ENCODE results near the gene GSPT1. TPM values are rescaled to one million over a fixed set of nuclear protein-coding genes. Genes with fewer than 3 reads are reported as not detected.

The GSPT1 gene
- total RNA-seq, 5 donors from 2014 or later (not counting 1 experiment from before 2014, with no cell fraction given), result 84.2 to 166 (median 92.5) TPM

GRCh38 chr16:11915114-11915643, 577 bp downstream of the GSPT1 start:
- under 1% methylated on average over 79 of the region's 79 CpGs for WGBS (ENCODE audit: insufficient coverage)
- Mint-ChIP-seq H3K36me3 (no peaks in the 10 kb centered on the region), H3K27ac (no peak overlapping the region), H3K27me3 (no peaks in the 10 kb centered on the region), H3K9me3 (no peaks in the 10 kb centered on the region), H3K4me1 (peaks cover 32 to 43% (median 40%) of the 10 kb centered on the region in 3 donors), H3K4me3 (peak overlapping the region; percentile 89 to 93 (median 90))
- no peaks in the 10 kb centered on the region for H3K9me3 ChIP-seq
- H3K4me3 ChIP-seq (ENCODE audit: control insufficient read depth in 1 of 2, extremely low read depth in 1 of 2, low read length in 1 of 2), result peak overlapping the region; percentile 85 to 88
- ChIA-PET POLR2A (interaction anchor here (0.6 to 1.6 kb wide), 5 partner anchors 8 to 659 kb away, joined by 3 to 6 read pairs (median 4); partner anchors contain the start of gene ZC3H7A (in 1 of the 2)), CTCF (interaction anchor here in 1 of 2 donors (0.9 to 1.5 kb wide), 3 partner anchors 21 to 659 kb away, joined by 3 to 4 read pairs (median 3); partner anchors contain the start of gene SOCS1)
- no peaks in the 10 kb centered on the region for H3K27me3 ChIP-seq (replicated peaks in 1 of 2; ENCODE audit: control insufficient read depth in 2 of 2, extremely low read depth in 1 of 2, insufficient read depth in 2 of 2, low read length in 1 of 2)
- peak in 3 of 4 experiments; percentile 1 to 14 (median 8) for ATAC-seq (replicated peaks in 1 of 4)
- H3K36me3 ChIP-seq (ENCODE audit: control insufficient read depth in 2 of 2, extremely low read depth in 1 of 2, insufficient read depth in 1 of 2, low read length in 1 of 2), result peaks cover 0 to under 1% of the 10 kb centered on the region in 2 donors
- peak in 8 of 35 experiments; percentile 7 to 42 (median 16) for DNase-seq
- peak overlapping the region; percentile 63 for H3K27ac ChIP-seq (ENCODE audit: low read length)
- H3K4me1 ChIP-seq (ENCODE audit: control insufficient read depth in 1 of 2, extremely low read depth in 1 of 2, insufficient read depth in 2 of 2, low read length in 2 of 2), result peaks cover 26 to 28% of the 10 kb centered on the region in 2 experiments

- WGBS (ENCODE audit: insufficient coverage), result 0% methylated on average over 20 of the region's 30 CpGs
- Mint-ChIP-seq H3K4me3 (peak overlapping the region; percentile 81 to 93 (median 86)), H3K36me3 (no peaks in the 10 kb centered on the region), H3K4me1 (peaks cover 39 to 50% (median 47%) of the 10 kb centered on the region in 3 donors), H3K27me3 (no peaks in the 10 kb centered on the region), H3K9me3 (no peaks in the 10 kb centered on the region), H3K27ac (peak overlapping the region; percentile 85 to 91)
- Histone ChIP-seq H3K9me3 (no peaks in the 10 kb centered on the region), H3K36me3 (ENCODE audit: control insufficient read depth in 2 of 2, extremely low read depth in 1 of 2, insufficient read depth in 1 of 2, low read length in 1 of 2) (peaks cover 0 to 3% of the 10 kb centered on the region in 2 donors), H3K4me1 (ENCODE audit: control insufficient read depth in 1 of 2, extremely low read depth in 1 of 2, insufficient read depth in 2 of 2, low read length in 2 of 2) (peaks cover 26 to 32% of the 10 kb centered on the region in 2 experiments), H3K27me3 (replicated peaks in 1 of 2; ENCODE audit: control insufficient read depth in 2 of 2, extremely low read depth in 1 of 2, insufficient read depth in 2 of 2, low read length in 1 of 2) (no peaks in the 10 kb centered on the region), H3K27ac (ENCODE audit: low read length) (peak overlapping the region; percentile 63), H3K4me3 (ENCODE audit: control insufficient read depth in 1 of 2, extremely low read depth in 1 of 2, low read length in 1 of 2) (peak overlapping the region; percentile 85 to 88)
- ChIA-PET POLR2A (interaction anchor here (0.6 to 1.6 kb wide), 8 partner anchors 14 to 171 kb away, joined by 3 to 5 read pairs (median 3); partner anchors contain the start of gene ZC3H7A (in 1 of the 2)), CTCF (interaction anchor here in 1 of 2 donors (0.9 kb wide), 1 partner anchor 20 kb away, joined by 3 read pairs; no protein-coding TSS in a partner anchor)
- DNase-seq (peak in 31 of 35 experiments; percentile 4 to 70 (median 28)), ATAC-seq (replicated peaks in 1 of 4) (peak in 1 of 4 experiments; percentile 17)
Observed at GRCh38 chr16:11914210-11915113, 1.3 kb downstream of the GSPT1 start.

DNA sequence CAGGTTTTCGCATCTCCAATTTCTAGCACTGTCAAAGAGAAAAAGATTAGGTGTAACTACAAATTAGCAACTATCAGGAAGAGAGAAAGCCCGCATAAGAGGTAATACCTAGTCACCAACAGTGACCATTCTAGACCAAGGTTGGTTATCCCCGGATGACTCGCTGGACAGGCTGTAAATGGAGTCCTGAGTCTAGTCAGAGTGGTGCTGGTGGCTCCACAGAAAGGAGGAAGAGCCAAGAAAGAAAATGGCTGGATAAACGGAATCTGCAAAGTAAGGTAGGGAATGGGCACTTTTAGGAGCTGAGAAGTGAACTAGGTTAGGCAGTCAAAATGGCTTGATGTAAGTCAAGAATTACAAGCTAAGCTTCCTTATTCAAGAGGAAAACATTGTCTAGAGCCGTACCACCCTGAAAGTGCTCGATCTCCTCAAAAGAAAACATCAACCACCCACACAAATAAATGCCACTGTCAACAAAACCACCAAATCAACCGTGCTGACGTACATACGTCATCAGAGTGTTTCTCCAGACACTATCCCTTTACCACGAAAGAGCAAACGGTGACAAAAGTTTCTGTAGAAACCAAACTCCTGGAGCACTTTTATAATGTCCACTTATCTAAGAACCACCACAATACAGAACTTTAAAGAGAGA, 2.2 kb downstream of the GSPT1 start:
- Histone ChIP-seq H3K9me3 (no peaks in the 10 kb centered on the region), H3K4me1 (ENCODE audit: control insufficient read depth in 1 of 2, extremely low read depth in 1 of 2, insufficient read depth in 2 of 2, low read length in 2 of 2) (peaks cover 26 to 32% of the 10 kb centered on the region in 2 experiments), H3K36me3 (ENCODE audit: control insufficient read depth in 2 of 2, extremely low read depth in 1 of 2, insufficient read depth in 1 of 2, low read length in 1 of 2) (peaks cover 0 to 6% of the 10 kb centered on the region in 2 donors), H3K27me3 (replicated peaks in 1 of 2; ENCODE audit: control insufficient read depth in 2 of 2, extremely low read depth in 1 of 2, insufficient read depth in 2 of 2, low read length in 1 of 2) (no peaks in the 10 kb centered on the region), H3K4me3 (ENCODE audit: control insufficient read depth in 1 of 2, extremely low read depth in 1 of 2, low read length in 1 of 2) (peak overlapping the region; percentile 85 to 88), H3K27ac (ENCODE audit: low read length) (peak overlapping the region; percentile 63)
- WGBS (ENCODE audit: insufficient coverage), result 0% methylated on average over 7 of the region's 12 CpGs
- DNase-seq, result peak in 31 of 35 experiments; percentile 20 to 83 (median 54)
- no peaks in the 10 kb centered on the region for H3K9me3 Mint-ChIP-seq
- ChIA-PET POLR2A (interaction anchor here (0.6 to 1.6 kb wide), 8 partner anchors 13 to 171 kb away, joined by 3 to 5 read pairs (median 3); partner anchors contain the start of gene ZC3H7A (in 1 of the 2)), CTCF (no interaction called here)
- H3K4me1 Mint-ChIP-seq, result peaks cover 44 to 57% (median 54%) of the 10 kb centered on the region in 3 donors
- ATAC-seq (replicated peaks in 1 of 4), result peak in 1 of 4 experiments; percentile 38
- H3K4me3 Mint-ChIP-seq, result peak overlapping the region; percentile 81 to 93 (median 86)
- H3K27me3 Mint-ChIP-seq, result no peaks in the 10 kb centered on the region
- peaks cover 5% of the 10 kb centered on the region for H3K36me3 Mint-ChIP-seq
- peak overlapping the region; percentile 85 to 91 for H3K27ac Mint-ChIP-seq

- POLR2A ChIA-PET, result interaction anchor here (0.6 to 0.7 kb wide), 4 partner anchors 42 to 125 kb away, joined by 3 to 7 read pairs (median 4); no protein-coding TSS in a partner anchor
- H3K27ac ChIP-seq (ENCODE audit: low read length), result no peak overlapping the region
Observed at GRCh38 chr16:11909653-11910545, 5.9 kb downstream of the GSPT1 start.

GRCh38 chr16:11907160-11907970, 8.4 kb downstream of the GSPT1 start:
- Mint-ChIP-seq H3K4me1 (peaks cover 57 to 74% (median 73%) of the 10 kb centered on the region in 3 donors), H3K27me3 (no peaks in the 10 kb centered on the region), H3K9me3 (no peaks in the 10 kb centered on the region), H3K36me3 (peaks cover 18% of the 10 kb centered on the region), H3K27ac (no peak overlapping the region), H3K4me3 (peak overlapping the region in 1 of 3 donors; percentile 13)
- DNase-seq (no peak), ATAC-seq (replicated peaks in 1 of 4) (no peak)
- Histone ChIP-seq H3K4me1 (ENCODE audit: control insufficient read depth in 1 of 2, extremely low read depth in 1 of 2, insufficient read depth in 2 of 2, low read length in 2 of 2) (peaks cover 14 to 21% of the 10 kb centered on the region in 2 experiments), H3K4me3 (ENCODE audit: control insufficient read depth in 1 of 2, extremely low read depth in 1 of 2, low read length in 1 of 2) (no peak overlapping the region), H3K27ac (ENCODE audit: low read length) (no peak overlapping the region), H3K36me3 (ENCODE audit: control insufficient read depth in 2 of 2, extremely low read depth in 1 of 2, insufficient read depth in 1 of 2, low read length in 1 of 2) (peaks cover 0 to 14% of the 10 kb centered on the region in 2 donors), H3K9me3 (no peaks in the 10 kb centered on the region), H3K27me3 (replicated peaks in 1 of 2; ENCODE audit: control insufficient read depth in 2 of 2, extremely low read depth in 1 of 2, insufficient read depth in 2 of 2, low read length in 1 of 2) (no peaks in the 10 kb centered on the region)
- WGBS (ENCODE audit: insufficient coverage), result 97% methylated on average over 7 of the region's 8 CpGs
- POLR2A ChIA-PET, result interaction anchor here in 1 of 2 donors (0.6 to 1.6 kb wide), 3 partner anchors 8 to 85 kb away, joined by 3 to 4 read pairs (median 3); partner anchors contain the start of gene GSPT1
- CTCF ChIA-PET, result interaction anchor here in 1 of 2 donors (0.6 kb wide), 1 partner anchor 370 kb away, joined by 3 read pairs; no protein-coding TSS in a partner anchor

More at GRCh38 chr16:11909653-11910545, 5.9 kb downstream of the GSPT1 start:
- Mint-ChIP-seq H3K4me1 (peaks cover 65 to 78% (median 75%) of the 10 kb centered on the region in 3 donors), H3K36me3 (peaks cover 14% of the 10 kb centered on the region), H3K27ac (peak overlapping the region in 1 of 2 donors; percentile 49), H3K9me3 (no peaks in the 10 kb centered on the region), H3K4me3 (peak overlapping the region in 2 of 3 donors; percentile 11 to 34), H3K27me3 (no peaks in the 10 kb centered on the region)
- ATAC-seq (replicated peaks in 1 of 4) (no peak), DNase-seq (no peak)
- peaks cover 29% of the 10 kb centered on the region in 2 experiments for H3K4me1 ChIP-seq (ENCODE audit: control insufficient read depth in 1 of 2, extremely low read depth in 1 of 2, insufficient read depth in 2 of 2, low read length in 2 of 2)
- no peaks in the 10 kb centered on the region for H3K27me3 ChIP-seq (replicated peaks in 1 of 2; ENCODE audit: control insufficient read depth in 2 of 2, extremely low read depth in 1 of 2, insufficient read depth in 2 of 2, low read length in 1 of 2)
- CTCF ChIA-PET, result no interaction called here
- no peaks in the 10 kb centered on the region for H3K9me3 ChIP-seq
- 96% methylated on average over 3 of the region's 18 CpGs for WGBS (ENCODE audit: insufficient coverage)
- H3K36me3 ChIP-seq (ENCODE audit: control insufficient read depth in 2 of 2, extremely low read depth in 1 of 2, insufficient read depth in 1 of 2, low read length in 1 of 2), result peaks cover 0 to 14% of the 10 kb centered on the region in 2 donors
- no peak overlapping the region for H3K4me3 ChIP-seq (ENCODE audit: control insufficient read depth in 1 of 2, extremely low read depth in 1 of 2, low read length in 1 of 2)

Measured in T-cell (primary cell).